ENCODE results near the gene FASN.
A peak's percentile ranks its signal among the peaks of the same experiment; 100 is the strongest.

The FASN gene

GRCh38 chr17:82053556-82054263 is 44.3 kb downstream of the FASN start:
- no peak overlapping the region for H3K4me3 ChIP-seq (ENCODE audit: low read depth, low read length)
- H3K4me1 ChIP-seq = no peaks in the 10 kb centered on the region
- TF ChIP-seq, protein P1, sequence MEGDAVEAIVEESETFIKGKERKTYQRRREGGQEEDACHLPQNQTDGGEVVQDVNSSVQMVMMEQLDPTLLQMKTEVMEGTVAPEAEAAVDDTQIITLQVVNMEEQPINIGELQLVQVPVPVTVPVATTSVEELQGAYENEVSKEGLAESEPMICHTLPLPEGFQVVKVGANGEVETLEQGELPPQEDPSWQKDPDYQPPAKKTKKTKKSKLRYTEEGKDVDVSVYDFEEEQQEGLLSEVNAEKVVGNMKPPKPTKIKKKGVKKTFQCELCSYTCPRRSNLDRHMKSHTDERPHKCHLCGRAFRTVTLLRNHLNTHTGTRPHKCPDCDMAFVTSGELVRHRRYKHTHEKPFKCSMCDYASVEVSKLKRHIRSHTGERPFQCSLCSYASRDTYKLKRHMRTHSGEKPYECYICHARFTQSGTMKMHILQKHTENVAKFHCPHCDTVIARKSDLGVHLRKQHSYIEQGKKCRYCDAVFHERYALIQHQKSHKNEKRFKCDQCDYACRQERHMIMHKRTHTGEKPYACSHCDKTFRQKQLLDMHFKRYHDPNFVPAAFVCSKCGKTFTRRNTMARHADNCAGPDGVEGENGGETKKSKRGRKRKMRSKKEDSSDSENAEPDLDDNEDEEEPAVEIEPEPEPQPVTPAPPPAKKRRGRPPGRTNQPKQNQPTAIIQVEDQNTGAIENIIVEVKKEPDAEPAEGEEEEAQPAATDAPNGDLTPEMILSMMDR (IDR thresholded peaks at IDR 0.05; ENCODE audit: low read depth, low read length) = no peak
- 0 out of 2 replicates have a peak, but pooled peaks cover 3% of the 10 kb centered on the region for H3K27me3 ChIP-seq
- H3K9me3 ChIP-seq = no peaks in the 10 kb centered on the region
- peaks cover 53% of the 10 kb centered on the region for H3K36me3 ChIP-seq
- DNase-seq = no peak

DNA sequence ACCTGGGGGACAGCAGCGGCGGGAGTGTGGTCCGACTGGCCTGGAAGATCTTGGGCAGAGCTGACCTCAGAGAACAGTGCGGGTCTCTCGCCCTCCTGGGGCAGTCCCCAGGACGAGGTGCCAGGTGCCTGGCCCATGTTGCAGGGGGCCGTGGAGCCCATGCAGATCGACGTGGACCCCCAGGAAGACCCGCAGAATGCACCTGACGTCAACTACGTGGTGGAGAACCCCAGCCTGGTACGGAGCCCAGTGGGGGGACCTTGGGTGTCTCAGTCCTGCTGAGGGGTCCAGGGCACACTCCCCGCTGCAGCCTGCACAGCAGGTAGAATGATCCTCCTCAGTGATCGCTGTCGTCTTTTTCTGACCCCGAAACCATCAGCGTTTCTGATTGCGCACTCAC is 44.9 kb downstream of the FASN start:
- Histone ChIP-seq H3K36me3 (peaks cover 47% of the 10 kb centered on the region), H3K4me3 (ENCODE audit: low read depth, low read length) (peak overlapping the region; percentile 86), H3K4me1 (no peaks in the 10 kb centered on the region), H3K9me3 (no peaks in the 10 kb centered on the region), H3K27me3 (0 out of 2 replicates have a peak, but pooled peaks cover 3% of the 10 kb centered on the region)
- TF ChIP-seq, protein P1 (IDR thresholded peaks at IDR 0.05; ENCODE audit: low read depth, low read length) = no peak
- DNase-seq = no peak

DNA sequence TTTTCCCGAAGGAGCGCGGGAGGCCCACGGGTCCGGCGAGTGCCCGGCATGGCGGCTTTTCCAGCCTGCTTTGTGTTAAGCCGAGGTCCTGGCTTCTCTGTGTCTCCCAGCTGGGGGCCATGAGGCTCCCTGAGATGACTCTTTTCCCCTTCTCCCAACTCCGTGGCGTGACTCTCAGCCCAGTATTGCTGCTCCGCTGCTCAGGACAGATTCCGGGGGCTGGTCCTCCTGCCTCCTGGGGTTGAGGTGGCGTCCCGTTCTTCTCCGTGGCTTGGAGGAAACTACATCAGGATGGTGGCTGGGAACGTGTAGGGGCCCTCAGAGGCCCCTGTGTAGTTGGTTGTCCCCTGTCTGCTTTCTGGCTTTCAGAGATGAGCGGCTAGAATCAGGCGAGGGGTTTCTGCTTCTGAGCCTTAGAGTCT is 45.4 kb downstream of the FASN start:
- DNase-seq = no peak
- TF ChIP-seq, protein P1 (IDR thresholded peaks at IDR 0.05; ENCODE audit: low read depth, low read length) = no peak
- Histone ChIP-seq H3K4me1 (no peaks in the 10 kb centered on the region), H3K27me3 (0 out of 2 replicates have a peak, but pooled peaks cover 3% of the 10 kb centered on the region), H3K36me3 (peaks cover 44% of the 10 kb centered on the region), H3K9me3 (no peaks in the 10 kb centered on the region), H3K4me3 (ENCODE audit: low read depth, low read length) (peak overlapping the region; percentile 86)

- DNase-seq = peak; percentile 84
- H3K36me3 ChIP-seq = peaks cover 37% of the 10 kb centered on the region
- H3K27me3 ChIP-seq = 0 out of 2 replicates have a peak, but pooled peaks cover 3% of the 10 kb centered on the region
- TF ChIP-seq, protein P1 (IDR thresholded peaks at IDR 0.05; ENCODE audit: low read depth, low read length) = no peak
- H3K4me3 ChIP-seq (ENCODE audit: low read depth, low read length) = peak within 1 kb of the TSS; percentile 86
- H3K9me3 ChIP-seq = no peaks in the 10 kb centered on the region
- no peaks in the 10 kb centered on the region for H3K4me1 ChIP-seq
These were observed 46.0 kb downstream of the FASN start, which contains the start of the genes GPS1 and RFNG for GRCh38 chr17:82051776-82052637. TSS of gene GPS1 (plus strand) at chr17:82051898. CDS start at chr17:82051932, 34 bp downstream. TSS of gene RFNG (minus strand) at chr17:82051811. CDS start at chr17:82051766, 45 bp downstream.

DNA sequence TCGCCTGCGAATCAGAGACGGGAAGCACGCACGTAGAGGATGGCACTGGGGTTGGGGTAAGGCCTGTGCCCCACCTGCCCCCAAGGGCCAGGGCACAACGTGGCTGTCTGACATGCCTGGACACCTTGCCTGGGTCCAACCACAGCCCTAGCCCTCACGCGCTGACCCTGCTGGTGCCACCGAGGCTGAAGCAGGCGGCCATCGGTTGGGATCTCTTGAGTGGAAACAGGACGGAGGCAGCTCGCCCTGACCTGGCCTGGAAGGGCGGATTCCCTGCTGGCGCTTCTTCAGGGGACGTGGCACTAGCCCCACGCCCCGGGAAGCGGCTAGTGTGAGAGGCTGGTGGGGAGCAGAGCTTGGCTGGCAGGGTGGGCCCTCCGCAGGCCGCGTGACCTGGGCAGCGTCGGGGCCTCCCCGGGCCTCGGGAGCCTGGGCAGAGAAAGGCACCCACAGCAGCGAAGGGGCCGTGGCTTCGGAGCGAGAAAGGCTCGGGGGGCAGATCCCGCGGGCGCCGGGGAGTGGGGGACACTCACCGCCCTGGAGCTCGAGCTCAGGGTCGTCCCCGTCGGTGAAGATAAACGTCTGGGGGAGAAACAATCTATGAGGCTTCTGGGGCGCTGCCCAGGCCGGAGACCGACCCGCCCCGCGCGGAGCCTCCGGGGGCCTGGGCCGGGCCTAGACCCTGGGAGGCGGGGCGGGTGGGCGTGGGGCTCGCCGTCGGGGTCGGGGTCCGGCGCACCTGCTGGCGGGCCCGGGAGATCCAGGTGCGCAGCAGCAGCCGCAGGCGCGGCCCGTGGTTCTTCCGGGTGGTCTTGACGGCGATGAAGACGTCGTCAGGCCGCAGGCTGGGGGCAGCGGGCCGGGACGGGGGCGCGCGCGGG is 47.0 kb downstream of the FASN start:
- H3K27me3 ChIP-seq = 0 out of 2 replicates have a peak, but pooled peaks cover 3% of the 10 kb centered on the region
- peak overlapping the region; percentile 53 for H3K4me3 ChIP-seq (ENCODE audit: low read depth, low read length)
- DNase-seq = no peak
- no peaks in the 10 kb centered on the region for H3K9me3 ChIP-seq
- H3K36me3 ChIP-seq = peaks cover 27% of the 10 kb centered on the region
- no peaks in the 10 kb centered on the region for H3K4me1 ChIP-seq
- TF ChIP-seq, protein P1 (IDR thresholded peaks at IDR 0.05; ENCODE audit: low read depth, low read length) = no peak
